Measurements from ENCODE around the gene ATG4B. TPM values are rescaled to one million over a fixed set of nuclear protein-coding genes. Genes with fewer than 3 reads are reported as not detected.

ATG4B gene
- total RNA-seq, 1 experiment from 2014 or later, result 118 TPM

DNA sequence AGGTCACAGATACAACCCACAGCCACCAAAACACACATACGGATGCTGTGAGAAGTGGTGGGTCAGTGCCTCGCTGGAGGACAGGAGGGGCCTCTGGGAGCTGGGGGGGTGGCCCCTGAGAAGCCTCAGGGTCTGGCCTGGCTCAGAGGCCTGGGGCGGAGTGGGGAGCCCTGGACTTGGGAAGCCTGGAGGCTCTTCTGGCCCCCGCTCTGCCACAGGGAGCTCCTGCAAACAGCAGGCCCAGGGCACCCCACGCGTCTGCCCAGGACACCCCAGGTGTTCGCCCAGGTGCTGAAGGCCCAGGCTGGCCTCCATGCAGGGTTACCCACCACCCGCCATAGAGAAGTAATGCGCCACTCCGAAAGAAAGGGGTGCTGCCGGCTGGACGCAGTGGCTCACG, 26.4 kb upstream of the ATG4B start:
- DNase-seq (ENCODE audit: low spot score), result no peak
- in situ Hi-C loops (cut with HindIII; ENCODE audit: low sequenced_read_pairs), result no loop called here

DNA sequence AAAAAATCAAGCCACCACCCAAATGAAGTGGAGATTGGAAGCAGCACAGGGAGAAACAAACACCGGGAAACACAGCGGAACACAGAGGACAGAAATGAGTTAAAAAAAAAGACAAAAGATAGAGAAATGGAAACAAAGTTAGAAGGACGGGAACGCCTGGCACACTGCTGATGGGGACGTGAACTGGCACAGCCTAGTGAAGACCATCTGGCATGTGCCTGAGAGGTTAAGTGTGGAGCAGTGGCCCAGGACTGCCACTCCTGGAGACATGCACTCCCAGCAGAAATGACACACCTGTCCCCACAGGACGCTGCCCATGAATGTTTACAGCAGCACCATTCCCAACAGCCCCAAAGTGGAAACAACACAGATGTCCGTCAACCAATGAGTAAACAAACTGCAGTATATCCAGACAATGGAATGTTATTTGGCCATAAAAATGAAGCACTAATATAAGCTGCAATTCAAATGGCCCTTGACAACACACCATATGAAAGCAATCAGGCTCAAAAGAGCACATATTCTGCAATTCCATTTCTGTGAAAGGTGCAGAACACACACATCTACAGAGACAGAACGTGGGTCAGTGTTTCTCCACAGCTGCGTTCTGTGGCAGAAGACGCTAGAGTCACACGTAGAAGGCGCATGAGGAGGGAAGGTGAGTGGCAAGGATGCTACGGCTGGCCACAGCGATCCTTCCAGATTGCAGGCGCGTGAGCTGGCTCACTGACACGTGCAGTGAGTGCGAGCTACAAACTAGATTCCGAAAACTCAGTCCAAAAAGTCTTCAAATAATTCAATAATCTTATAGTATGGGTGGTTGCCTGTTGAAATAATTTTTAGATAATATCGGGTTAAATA, 25.1 kb upstream of the ATG4B start:
- DNase-seq (ENCODE audit: low spot score), result peak; percentile 40
- in situ Hi-C loops (cut with HindIII; ENCODE audit: low sequenced_read_pairs), result no loop called here

DNA sequence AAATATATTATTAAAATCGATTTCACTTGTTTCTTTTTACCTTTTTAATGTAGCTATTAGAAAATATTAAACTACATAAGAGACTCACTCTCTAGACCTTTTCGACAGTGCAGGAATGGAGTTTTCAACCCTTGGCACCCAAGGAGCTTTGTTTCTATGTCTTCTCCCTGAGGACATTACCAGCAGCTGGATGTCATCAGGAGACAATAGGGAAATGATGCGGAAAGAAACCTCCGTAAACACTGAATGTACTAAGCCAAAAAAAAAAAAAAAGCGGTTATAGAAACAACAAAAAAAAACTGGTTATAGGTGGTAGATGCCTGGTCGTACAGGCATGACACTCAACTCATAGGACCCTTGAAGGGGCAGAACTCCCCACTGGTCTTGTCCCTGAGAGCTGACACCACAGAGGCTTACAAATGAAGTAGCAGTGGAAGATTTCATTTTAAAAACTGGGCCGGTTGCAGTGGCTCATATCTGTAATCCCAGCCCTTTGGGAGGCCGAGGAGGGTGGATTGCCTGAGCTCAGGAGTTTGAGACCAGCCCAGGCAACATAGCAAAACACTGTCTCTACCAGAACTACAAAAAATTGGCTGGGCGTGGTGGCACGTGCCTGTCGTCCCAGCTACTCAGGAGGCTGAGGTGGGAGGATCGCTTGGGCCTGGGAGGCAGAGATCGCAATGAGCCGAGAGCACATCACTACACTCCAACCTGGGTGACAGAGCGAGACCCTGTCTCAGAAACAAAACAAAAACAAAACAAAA, 24.3 kb upstream of the ATG4B start:
- in situ Hi-C loops (cut with HindIII; ENCODE audit: low sequenced_read_pairs), result no loop called here
- DNase-seq (ENCODE audit: low spot score), result no peak

DNA sequence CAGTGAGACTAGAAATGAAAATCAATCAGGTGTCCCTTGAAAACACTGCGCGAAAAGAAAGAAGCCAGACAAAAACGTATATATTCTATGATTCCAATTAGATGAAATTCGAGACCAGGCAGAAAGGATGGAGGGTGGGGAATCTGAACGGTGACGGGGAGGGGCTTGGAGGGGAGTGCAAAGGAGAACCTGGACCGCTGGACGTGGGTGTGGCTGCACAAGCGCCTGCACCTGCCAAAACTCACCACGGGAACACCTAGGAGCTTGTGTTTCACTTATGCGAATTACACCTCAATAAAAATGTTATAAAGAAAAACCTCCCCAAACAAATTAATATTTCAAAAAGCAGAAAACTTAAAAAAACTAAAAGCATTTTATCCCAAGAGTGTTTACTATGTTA, 22.5 kb upstream of the ATG4B start:
- no peak for DNase-seq (ENCODE audit: low spot score)
- in situ Hi-C loops (cut with HindIII; ENCODE audit: low sequenced_read_pairs), result no loop called here

DNA sequence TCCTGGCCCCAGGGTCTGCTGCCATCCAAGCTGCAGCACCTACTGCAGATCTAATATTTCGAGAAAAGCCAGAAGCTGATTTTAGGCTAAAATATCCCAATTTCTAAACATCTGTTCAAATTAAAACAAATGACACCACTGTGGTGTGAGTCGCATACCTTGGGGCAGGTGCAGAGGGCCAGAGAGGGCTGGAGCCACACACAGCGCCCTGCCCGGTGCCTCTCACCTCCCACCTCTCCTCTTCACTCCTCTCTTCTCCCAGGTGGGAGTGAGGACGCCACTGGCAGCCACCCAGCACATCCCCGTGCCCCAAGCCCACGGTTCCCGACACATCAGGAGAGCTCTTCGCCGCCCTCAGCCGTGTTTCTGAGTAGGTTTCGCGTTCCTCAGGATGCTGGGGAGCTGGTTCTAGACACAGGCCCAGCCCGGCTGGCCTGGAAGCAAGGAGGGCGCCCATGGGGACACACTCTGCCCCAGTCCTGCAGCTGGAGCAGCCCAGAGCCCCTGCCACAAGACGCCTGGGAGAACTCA, 21.9 kb upstream of the ATG4B start:
- DNase-seq (ENCODE audit: low spot score), result no peak
- in situ Hi-C loops (cut with HindIII; ENCODE audit: low sequenced_read_pairs), result no loop called here

DNA sequence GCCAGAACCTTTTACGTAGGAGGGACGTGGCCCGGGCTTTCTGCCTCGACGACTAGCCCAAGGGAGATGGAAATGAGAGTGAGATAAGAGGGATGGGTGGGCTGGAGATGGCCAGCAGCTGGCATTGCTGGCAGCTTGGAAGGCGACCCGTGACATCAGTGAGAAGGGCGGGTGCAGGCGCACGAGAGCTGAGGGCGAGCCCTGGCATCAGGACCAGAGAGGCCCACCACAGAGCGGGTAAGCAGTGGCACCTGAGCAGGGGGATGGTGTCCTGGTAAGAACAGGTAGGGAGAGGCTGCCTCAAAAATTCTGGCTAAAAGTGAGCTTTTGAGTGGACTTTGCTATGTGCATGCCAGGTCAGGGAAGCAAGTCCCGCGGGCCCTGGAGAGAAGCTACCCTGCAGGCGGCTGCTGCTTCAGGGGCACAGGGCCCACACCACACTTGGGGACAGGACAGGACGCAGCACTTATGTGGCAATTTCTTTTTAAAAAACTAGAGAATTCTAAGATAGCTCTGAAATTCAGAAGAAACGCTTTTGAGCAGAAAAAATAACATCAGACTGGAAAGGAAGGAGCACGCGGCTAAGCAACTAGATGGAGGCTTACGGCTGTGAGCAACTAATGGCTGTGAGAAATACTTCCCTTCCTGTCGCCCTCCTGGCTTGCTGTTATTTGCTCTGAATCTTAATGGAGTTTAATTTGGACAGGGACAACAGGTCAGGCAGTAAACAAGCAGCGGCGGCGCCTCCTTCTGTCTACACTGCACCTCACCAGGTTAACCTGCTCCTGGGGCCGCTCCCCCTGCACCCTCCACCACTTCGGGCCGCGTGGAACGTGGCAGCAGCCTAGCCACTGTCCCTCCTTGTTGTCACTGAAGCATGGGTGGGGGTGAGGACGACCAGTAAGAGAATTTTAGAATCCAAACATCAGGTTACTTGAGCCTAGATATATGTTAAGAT, 21.0 kb upstream of the ATG4B start:
- DNase-seq (ENCODE audit: low spot score), result no peak
- in situ Hi-C loops (cut with HindIII; ENCODE audit: low sequenced_read_pairs), result no loop called here

DNA sequence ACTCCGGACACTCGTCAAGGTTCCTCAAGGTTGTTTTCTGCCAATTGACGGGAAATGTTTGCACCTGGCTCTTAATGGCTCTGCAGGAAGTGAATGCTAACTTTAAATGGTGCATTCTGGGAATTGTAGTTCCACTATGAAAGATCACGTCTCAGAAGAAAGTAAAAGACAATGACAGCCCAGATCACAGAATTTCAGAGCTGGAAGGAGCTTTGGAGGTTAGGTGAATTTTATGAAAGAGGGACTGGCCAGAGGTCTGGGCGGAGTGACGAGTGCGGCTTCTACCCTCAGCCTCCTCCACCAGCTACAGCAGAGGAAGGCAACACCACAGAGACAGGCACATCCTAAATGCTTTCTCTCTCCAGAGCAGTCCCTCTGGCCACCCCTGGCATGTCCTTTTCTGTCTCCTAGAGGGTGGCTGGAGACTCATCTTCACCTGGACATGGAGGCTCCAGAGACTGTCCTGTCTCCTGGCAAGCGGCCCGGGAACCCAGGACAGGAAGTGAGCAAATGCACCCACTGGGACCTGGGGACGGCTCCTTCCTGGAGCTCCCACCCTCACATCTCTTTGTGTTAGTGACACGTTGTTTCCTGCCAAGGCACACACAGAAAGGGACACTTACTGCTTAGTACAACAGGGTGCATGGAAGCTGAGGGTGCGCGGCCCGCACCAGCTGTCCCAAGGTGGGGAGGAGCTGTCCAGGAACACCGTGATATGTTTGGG, 19.9 kb upstream of the ATG4B start:
- in situ Hi-C loops (cut with HindIII; ENCODE audit: low sequenced_read_pairs), result no loop called here

DNA sequence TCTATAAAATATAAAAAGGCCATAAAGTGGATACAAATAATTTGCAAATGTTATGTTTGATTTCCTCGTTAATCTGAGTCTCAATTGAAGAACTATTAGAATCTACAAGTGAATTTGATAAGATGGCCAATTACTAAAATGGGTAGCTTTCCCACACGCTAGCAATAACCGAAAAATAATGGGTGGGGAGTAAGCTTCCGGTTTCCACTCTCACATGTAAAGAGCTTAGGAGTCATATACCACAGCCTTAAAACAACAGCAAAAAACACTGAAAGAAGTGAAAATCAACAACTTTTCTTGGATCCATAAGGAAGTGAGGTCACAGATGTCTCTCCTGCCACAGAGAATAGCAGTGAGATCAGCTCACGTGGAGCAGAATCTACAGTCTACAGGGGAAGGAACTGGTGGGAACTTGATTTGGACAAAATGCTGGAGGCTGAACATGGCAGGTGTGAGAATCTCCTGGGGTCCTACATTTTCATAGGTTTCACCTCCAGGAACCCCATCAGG, 19.1 kb upstream of the ATG4B start:
- no peak for DNase-seq (ENCODE audit: low spot score)
- in situ Hi-C loops (cut with HindIII; ENCODE audit: low sequenced_read_pairs), result no loop called here

More for the DNA sequence above, 19.9 kb upstream of the ATG4B start:
- peak; percentile 86 for DNase-seq (ENCODE audit: low spot score)

DNA sequence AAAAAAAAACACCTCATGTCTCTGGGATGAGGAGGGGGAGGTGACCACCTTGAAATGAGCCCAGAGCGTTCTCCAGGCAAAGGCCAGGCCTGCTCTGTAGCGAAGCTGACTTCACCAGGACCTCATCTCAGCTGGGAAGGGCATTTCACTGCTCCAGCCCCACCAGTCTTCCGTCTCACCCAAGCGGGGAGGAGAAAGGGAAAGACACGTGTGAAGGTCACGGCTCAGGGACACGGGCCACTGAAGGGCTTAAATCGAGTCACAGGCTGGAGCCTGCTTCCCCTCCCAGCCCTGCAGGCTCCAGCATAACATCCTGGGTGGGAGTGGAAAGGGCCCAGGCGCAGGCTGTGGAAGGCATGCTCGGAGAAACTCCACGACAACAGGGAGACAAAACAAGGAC, 18.7 kb upstream of the ATG4B start:
- DNase-seq (ENCODE audit: low spot score), result no peak
- in situ Hi-C loops (cut with HindIII; ENCODE audit: low sequenced_read_pairs), result no loop called here

DNA sequence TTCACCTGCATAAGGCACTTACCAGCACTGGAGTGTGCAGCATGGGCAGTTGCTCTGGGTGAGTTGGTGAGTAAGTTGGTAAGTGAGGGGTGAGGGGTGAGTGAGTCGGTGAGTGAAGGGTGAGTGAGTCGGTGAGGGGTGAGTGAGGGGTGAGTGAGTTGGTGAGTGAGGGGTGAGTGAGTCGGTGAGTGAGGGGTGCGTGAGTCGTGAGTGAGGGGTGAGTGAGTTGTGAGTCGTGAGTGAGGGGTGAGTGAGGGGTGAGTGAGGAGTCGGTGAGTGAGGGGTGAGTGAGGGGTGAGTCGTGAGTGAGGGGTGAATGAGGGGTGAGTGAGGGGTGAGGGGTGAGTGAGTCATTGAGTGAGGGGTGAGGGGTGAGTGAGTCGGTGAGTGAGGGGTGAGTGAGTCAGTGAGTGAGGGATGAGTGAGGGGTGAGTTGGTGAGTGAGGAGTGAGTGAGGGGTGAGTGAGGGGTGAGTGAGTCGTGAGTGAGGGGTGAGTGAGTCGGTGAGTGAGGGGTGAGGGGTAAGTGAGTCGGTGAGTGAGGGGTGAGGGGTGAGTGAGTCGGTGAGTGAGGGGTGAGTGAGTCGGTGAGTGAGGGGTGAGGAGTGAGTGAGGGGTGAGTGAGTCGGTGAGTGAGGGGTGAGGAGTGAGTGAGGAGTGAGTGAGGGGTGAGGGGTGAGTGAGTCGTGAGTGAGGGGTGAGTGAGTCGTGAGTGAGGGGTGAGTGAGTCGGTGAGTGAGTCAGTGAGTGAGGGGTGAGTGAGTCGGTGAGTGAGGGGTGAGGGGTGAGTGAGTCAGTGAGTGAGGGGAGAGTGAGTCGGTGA, 17.7 kb upstream of the ATG4B start:
- in situ Hi-C loops (cut with HindIII; ENCODE audit: low sequenced_read_pairs), result no loop called here
- DNase-seq (ENCODE audit: low spot score), result no peak

DNA sequence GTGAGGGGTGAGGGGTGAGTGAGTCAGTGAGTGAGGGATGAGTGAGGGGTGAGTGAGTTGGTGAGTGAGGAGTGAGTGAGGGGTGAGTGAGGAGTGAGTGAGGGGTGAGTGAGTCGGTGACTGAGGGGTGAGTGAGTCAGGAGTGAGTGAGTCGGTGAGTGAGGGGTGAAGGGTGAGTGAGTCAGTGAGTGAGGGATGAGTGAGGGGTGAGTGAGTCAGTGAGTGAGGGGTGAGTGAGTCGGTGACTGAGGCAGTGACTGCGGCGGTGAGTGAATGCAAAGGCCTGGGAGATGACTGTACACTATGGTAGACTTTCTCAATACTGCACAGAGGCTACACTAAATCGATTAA, 17.1 kb upstream of the ATG4B start:
- no peak for DNase-seq (ENCODE audit: low spot score)
- in situ Hi-C loops (cut with HindIII; ENCODE audit: low sequenced_read_pairs), result no loop called here

DNA sequence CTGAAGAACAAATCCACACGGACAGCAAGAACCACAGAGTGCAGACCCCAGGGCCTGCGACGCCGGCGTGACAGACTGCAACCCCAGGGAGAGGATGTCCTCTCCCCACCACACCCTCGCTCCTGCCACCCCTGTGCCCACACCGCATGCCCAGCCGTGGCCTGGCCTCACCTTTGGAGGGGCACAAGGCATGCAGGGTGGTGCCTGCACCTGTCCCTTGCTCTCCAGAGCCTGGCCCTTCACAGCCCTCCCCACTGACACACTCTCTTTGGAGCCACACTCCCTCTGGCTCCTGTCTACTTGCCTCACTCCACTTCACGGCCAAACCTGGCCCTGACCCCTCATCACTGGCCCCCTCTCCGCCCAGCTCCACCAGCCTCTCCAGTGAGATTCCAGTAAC, 9.8 kb upstream of the ATG4B start:
- DNase-seq (ENCODE audit: low spot score), result no peak
- in situ Hi-C loops (cut with HindIII; ENCODE audit: low sequenced_read_pairs), result no loop called here

DNA sequence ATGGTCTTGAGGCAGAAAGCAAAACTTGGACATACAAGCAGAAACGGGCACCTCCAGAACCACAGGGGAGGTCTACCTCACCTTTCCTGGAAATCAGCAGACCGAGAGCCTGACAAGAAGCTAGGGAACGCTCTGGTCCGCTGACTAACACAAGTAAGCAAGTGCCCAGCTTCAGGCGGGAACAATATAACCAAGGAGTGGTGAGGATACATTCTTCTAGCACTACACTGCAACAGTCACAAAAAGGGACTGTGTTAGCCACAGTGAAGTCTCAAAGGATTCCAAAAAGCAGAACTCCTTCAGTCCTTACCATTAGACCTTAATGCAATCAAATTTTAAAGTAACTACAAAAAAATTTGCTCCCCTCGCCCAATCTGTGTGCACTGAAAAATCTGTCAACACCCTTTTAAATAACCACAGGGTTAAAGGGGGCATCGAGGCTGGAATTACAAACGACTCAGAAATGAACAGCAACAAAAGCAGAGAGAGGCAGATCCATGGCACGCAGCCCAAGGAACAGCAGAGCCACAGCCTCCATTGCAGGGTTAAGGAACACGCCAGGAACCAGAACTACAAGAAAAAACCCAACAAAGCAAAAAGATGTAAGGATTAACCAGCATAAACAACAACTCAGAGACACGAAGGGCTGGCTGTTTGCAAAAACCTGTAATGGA, 7.6 kb upstream of the ATG4B start:
- in situ Hi-C loops (cut with HindIII; ENCODE audit: low sequenced_read_pairs), result no loop called here

DNA sequence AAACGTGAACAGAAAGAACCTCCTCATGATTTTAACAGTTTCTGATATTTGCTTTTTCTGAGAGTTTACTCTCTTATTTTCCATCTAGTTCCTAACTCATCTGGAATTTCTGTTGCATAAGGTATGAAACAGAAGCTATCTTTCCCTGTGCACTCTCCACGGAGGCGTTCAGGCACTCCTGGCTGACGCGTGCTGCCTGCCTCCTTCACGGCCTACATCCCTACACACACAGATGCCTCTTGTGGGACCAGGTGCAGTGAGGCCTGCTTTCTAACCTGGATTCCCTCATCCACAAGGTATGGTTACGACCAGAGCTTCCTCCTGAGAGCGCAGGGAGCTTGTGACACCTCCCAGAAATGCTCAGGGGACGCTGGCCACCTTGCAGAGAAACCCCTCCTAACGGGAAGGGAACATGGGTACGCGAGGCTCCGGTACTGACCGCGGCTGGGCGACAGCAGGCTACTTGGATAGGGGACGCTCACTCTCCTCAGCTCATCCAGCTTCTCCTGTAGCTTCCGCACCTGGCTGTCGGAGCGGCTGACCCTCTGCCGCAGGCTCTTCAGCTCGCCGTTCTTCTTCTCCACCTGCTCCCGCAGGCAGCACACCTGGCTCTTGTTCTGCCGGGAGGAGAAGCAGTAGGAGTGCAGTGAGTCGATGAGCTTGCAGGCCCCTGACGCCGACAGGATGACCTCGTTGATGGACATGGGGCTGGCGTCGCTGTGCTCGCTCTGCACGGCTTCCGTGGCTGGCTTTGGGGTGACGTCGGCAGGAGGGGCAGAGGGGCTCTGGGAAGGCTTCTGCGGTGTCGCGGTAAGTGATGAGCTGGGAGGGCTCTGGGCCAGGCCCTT, 4.8 kb upstream of the ATG4B start:
- no peak for DNase-seq (ENCODE audit: low spot score)
- in situ Hi-C loops (cut with HindIII; ENCODE audit: low sequenced_read_pairs), result no loop called here

More for the DNA sequence above, 7.6 kb upstream of the ATG4B start:
- DNase-seq (ENCODE audit: low spot score), result no peak

DNA sequence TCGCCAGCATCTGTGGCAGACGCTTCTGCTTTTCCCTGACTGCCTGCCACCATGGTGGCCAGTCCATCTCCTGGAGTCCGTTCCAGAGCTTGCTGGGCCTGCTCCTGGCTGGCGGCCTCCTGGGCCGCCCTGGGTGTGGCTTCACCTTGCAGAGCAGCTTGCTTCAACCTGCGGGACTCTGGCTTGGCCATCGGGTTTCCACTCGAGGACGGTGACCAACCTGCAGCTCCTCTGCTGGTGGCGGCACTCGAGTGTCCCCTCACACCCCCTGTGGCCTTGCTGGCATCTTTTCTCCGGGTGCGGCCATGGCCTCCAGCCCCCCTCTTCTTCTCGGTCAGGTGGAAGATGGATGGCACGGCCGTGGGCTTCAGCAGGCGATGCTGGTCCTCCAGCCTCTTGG, 3.9 kb upstream of the ATG4B start:
- in situ Hi-C loops (cut with HindIII; ENCODE audit: low sequenced_read_pairs), result no loop called here
- DNase-seq (ENCODE audit: low spot score), result no peak

DNA sequence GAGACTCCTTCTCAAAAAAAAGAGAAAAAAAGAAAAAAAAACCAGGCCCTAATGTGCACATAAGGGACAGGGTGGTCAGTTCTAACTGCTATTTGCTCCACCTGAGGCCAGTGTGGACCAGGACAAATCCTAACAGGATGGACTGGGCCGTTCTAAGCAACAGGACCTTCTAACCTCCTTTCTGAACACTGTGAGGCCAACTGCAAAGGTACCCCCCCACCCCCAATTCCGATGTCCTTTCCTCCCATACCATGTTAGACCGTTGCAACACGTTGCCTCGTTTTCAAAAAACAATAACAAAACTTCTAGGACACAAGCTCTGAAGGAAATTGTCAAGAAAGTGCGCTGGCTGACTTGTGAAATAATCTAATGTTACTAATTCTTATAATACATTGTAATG, 1.7 kb upstream of the ATG4B start:
- no peak for DNase-seq (ENCODE audit: low spot score)
- in situ Hi-C loops (cut with HindIII; ENCODE audit: low sequenced_read_pairs), result no loop called here

Data from G401 (cell line).